ENCODE measurements around the gene PTCSC3.

GRCh38 chr14:36217732-36218131, 41.2 kb upstream of the PTCSC3 start:
- TF ChIP-seq, protein P1, sequence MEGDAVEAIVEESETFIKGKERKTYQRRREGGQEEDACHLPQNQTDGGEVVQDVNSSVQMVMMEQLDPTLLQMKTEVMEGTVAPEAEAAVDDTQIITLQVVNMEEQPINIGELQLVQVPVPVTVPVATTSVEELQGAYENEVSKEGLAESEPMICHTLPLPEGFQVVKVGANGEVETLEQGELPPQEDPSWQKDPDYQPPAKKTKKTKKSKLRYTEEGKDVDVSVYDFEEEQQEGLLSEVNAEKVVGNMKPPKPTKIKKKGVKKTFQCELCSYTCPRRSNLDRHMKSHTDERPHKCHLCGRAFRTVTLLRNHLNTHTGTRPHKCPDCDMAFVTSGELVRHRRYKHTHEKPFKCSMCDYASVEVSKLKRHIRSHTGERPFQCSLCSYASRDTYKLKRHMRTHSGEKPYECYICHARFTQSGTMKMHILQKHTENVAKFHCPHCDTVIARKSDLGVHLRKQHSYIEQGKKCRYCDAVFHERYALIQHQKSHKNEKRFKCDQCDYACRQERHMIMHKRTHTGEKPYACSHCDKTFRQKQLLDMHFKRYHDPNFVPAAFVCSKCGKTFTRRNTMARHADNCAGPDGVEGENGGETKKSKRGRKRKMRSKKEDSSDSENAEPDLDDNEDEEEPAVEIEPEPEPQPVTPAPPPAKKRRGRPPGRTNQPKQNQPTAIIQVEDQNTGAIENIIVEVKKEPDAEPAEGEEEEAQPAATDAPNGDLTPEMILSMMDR (IDR thresholded peaks at IDR 0.05) = no peak
- no peak for TF ChIP-seq POLR2A (IDR thresholded peaks at IDR 0.05)
- no peak for TF ChIP-seq POLR2AphosphoS5 (IDR thresholded peaks at IDR 0.05)

Data from gastroesophageal sphincter (tissue), 3 donors.